NCI-H2196 treated with DMSO at 0.1 percent for 48 hours (cell line): ENCODE data around the gene EFNA5.

Experiments
- DNase-seq: peaks from one replicate; lab custom pipeline; 2025; ENCODE audit not compliant: unreplicated experiment; lab: John Stamatoyannopoulos, UW

EFNA5 gene

DNA sequence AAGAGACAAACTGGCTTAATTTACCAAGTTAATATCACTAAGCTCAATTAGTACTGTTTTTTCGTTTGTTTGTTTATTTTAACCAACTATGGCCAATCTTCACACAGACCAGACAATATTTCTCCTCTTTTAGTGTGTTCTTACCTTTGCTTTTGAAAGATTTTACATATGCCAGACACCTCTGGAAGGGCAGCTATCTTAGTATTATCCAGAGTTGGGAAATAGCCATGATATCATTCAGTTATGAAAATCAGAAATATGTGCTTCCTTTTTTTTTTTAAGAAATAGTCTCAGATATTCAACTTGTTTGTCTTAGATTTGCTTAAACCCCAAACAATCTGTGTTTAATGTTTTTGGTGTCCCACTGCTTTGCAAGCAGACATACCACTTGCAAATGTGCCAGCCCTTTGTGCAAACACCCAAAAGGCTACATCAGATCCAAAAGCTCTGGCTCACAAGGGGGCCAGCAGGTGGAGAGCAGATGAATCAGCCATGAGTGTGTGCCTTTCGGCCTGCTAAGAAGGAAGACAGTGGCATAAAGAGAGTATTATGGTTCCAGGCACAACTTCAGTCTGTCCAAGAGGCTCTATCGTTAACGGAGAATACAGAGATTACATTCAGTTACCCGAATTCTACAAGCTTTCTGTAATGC, 147.6 kb downstream of the EFNA5 start:
- no peak for DNase-seq

- no peak for DNase-seq
Observed at GRCh38 chr5:107522456-107522855, 148.3 kb downstream of the EFNA5 start.

DNA sequence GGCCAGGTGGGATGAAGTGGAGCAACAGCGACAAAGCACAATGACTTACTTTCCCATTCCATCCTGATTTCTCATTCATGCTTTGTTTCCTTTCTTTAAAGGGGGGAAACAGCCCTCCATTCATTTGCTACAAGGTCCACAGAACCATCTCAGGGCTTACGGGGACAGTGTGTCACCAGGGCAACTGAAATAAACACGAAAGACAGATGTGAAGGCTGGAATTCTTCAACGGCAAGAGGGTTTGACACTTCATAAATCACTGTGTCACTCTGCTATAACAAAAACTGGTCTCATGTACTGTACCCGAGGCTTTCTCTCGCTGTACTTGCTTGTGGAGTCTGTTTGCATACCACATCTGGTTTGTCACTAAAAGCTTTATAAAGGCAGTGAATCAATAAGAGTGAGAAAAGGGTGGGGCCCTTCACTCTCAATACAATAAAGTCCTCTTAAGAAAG, 150.8 kb downstream of the EFNA5 start:
- no peak for DNase-seq

DNA sequence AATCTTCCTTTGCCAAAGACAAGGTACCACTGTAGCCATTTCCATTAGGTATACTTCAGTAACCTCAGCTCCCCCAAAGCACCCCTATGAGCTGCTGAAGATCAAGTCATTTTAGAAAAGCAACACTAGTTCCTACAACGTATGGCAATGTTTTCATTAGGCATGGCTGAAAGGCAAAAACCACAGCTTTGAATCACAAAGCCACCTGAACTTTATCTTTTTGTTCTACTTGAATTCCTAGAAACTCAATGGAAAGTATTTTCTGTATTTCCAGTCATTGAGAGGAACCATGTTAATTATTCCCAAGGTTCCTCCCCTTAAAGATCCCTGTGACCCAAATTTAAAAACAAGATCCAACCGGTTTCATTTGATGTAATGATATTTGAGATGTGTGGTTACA, 152.1 kb downstream of the EFNA5 start:
- DNase-seq: no peak

DNA sequence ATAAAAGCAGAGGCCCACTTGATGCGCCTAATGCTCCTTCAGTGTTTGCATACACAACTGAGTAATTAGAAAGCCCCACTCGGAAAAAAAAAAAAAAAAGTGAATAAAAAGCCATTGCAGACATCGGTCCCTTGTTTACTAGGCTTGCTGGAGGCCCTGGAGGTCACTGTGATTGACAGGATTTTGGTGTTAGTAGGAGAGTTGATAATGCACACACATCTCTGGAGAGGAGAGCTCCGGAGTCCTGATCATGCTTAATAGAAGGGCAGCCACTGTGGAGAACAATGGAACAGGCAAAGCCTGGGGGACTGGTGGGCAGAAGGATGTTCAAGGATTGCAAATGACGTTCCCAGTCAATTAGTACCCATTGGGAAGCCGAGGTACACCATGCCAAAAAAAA, 152.5 kb downstream of the EFNA5 start:
- DNase-seq: no peak

DNA sequence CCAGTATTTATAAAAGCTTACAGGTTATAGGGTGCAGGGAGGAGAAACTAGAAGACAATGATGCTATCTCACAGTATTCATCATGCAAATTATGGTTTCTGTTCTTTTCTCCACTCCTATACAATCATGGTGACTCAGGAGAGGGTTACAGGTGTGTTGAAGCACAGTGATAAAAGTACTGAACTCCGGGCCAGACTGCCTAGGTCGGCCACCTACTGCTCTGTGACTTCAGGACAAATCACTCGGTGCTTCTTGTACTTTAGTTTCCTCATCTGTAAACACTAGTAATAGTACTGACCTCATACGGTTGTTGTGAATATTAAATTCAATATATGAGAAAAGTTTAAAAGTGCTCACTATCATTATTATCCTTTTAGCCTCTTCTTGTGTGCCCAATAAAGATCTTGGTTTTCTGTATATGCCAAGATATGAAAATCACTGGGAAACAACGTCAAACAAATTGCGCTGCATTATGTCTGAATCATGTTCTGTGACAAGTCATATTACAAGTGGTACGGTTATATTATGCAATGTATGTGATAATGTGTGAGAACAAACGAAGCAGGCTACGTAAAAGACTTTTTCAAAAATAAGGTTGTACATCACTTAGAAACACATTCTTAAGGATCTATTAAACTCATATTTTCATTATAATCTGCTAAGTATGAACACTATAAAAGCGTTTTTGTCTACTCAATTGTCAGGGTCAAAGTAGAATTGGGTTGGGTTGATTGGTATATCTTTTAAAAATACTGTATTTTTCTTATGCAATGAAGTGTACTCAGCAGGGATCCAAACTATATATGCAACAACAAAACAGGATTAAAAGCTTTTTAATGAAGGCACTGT, 153.3 kb downstream of the EFNA5 start:
- no peak for DNase-seq

GRCh38 chr5:107516452-107517184, 154.1 kb downstream of the EFNA5 start:
- no peak for DNase-seq

DNA sequence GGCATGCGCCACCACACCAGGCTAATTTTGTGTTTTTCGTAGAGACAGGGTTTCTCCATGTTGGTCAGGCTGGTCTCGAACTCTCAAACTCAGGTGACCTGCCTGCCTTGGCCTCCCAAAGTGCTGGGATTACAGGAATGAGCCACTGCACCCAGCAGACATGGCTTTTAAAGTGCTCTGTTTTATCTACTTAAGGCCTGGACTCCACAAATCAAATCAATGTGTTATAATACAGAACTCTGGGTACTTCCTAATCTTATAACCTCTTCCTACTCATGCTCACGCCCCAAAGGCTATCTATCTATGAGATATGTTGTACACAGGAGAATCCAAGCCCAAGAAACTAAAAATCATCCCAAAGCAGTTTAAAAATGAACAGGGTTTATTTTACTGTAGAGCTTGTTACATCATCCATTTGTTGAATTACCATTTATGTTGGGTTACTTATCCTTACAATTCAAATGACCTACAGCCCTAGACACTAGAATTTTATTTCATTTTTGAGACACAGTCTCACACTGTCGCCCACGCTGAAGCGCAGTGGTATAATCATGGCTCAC, 155.1 kb downstream of the EFNA5 start:
- no peak for DNase-seq

DNA sequence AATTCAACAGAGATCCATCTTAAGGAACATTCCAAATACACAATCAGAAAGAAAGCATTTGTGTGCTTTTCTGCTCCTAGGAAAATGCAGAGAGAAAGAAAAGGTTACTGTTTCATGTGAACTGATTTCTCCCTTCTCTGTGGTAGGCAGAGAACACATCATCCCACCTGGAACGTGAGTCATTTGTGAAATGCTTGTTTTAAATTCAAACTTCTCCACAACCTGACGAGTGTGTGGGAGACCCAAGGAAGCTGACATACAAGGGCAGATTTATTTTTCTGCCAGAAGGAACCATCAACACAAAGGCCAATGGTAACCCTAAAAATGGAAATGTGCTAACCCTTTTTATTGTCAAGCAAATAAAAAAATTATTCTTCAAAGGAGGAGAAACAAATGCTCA, 156.4 kb downstream of the EFNA5 start:
- DNase-seq: no peak

DNA sequence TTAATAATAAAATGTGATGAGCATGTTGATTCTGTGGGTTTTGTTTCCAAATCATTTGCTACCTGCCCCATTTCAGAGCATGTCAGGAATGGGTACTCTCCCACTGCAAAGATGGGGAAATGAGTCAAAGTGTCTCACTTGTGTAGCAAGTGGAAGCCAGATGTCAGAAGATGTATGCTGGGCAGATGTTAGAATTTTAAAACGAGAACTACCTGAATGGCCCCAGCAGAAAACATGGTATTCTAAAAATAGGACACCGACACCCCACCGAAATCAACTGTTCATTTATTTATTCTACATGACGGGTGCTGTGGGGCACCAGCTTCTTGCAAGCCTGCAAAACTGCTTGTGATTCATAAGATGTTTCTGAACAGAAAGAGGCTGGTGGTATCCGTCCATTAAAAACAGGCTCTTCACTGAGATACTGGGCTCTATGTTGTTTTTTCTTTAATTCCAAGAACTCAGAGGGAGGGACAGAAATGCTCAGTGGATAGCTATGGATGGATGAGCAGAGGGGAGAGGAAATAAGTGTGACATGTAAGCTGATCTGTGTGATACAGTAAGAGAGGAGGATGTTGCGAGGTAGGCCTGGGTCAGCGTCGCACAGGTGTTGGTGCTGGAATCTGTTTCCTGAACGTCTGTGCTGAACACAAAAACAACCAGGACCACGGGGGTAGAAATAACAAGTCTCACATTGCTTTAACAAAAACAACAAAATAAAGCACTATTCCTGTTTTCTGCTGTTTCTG, 157.2 kb downstream of the EFNA5 start:
- DNase-seq: no peak

DNA sequence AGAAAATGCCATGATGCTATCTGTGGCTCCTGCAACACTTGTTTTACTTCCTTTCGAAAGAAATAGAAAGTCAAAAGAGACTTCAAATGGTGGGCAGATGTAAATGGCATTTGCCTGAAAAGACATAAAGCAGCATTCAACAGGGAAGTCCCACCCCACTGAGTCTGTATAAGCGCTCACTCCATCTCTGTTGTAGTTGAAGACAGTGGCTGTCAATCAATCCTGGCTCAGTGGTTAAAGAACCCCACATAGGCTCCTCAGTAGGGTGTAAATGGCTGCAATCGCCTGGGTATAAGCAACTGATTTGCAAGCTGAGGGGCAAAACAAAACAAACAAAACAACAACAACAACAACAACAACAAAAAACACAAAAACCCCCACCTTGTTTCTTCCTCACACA, 158.7 kb downstream of the EFNA5 start:
- DNase-seq: no peak

GRCh38 chr5:107510125-107510524, 160.6 kb downstream of the EFNA5 start:
- DNase-seq: no peak

DNA sequence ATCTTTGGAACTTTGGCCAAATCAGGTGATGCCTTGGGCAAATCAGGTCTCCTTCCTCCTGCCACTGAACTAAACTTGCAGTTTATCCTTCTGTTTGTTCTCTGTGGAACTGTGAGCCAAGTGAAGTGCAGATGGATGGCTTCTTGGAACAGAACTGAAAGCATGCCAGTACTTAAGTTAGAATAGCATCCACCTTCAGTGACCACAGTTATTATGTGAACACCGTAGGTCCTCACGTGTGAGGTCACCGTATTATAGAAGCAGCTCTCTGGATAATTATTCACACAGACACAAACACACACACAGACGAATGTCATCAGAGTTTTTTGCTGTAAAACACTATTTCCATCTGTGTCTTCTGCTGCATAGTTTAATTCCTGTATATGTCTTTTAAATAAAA, 162.6 kb downstream of the EFNA5 start:
- DNase-seq: no peak

DNA sequence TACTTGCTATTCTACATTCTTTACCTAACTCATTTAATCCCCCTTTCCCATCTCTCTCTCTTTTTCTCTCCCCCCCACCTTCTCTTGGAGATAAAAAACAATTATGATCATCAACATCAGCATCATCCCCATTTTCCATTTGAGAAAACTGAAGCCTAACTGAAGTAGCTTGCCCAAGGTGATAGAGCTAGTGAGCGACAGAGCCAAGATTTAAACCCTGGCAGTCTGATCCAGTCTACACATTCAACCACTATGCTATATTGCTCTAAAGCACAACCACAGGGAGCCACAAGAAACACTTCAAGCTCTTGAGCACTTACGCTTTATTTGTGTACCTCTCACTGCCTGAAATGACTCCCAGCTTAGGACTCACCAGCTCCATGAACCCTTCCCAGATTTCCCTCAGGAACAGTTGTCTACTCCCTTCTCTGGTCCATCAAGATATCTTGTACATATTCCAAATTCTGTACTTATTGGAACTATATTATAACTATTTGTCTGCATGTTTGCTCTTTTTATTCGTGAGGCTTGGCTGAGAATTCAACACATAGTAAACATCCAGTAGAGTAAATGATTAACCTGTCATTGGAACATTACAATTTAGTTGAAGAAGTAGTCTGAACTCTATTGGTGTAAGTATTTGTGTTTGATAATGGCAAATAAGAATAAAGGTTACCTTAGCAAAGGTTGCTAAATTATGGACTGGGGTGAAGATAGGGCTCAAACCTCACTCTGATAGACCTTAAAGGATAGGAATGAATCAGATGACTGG, 164.8 kb downstream of the EFNA5 start:
- DNase-seq: no peak

GRCh38 chr5:107504424-107504823, 166.3 kb downstream of the EFNA5 start:
- no peak for DNase-seq

DNA sequence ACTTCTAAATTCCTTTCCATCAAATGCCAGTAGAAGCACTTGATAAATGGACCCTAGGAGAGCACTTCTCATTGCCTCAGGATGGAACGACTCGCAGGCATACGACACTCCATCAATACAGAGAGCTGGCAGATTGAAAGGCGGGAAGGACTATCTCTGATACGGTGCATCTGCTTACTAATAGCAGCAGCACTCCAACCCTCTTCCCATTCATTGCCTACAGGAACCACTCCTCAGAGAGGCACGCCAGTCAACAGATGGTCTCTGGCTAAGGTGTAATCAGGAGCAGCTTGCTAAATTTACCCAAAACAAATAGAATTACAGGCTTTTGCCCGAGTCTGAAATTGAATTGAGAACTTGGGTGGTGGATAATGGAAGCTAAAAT, 168.1 kb downstream of the EFNA5 start:
- DNase-seq: no peak

DNA sequence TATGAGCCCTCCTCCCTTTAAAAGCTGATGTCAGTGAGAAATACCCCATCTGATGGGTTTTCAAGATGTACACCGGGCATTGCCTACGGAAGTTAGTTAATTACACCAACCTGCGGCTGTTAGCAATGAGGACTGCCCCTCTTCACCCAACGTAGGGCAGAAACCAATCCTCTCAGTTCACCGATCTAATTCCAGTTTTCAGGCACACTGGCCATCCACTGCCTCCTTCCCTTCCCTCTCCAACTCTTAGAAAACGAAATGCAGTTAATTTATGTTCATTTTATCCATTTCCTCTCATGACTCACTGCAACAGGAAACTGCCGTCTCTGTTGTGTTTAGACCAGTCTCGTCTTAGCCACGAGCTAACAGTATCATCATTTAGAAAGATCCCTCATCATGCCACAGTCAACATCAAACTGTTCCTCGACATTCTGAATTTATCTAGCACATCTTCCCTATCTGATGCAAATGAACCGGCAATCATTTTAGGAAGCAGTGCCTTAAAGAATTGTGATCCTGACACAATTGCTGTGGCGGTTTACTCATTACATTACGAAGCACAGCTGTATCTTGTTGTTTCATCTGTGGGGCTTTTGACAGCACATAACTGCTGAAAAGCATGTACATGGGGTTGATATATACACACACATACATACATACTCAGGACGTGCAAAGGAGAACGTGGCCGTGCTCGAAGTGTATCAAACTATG, 168.6 kb downstream of the EFNA5 start:
- no peak for DNase-seq

GRCh38 chr5:107500840-107501239, 169.9 kb downstream of the EFNA5 start:
- DNase-seq: no peak

DNA sequence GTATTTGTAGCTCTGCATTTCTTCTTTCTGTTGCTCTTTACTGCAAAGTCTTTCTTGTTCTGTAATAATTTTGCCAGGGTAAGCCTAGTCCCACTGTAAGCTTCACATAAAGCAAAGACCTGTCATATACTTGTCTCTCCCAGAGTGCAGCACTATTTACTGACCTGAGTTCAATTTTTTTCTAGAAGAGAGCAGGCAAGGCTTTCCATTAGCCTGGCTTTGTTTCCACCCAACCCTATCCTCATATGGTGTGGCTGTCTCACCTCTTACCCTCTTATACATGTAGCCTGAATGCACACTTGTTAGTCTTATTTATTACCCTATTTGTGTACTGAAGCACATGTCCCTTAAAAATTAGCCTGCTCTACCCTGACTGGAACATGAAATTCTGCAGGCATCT, 170.4 kb downstream of the EFNA5 start:
- no peak for DNase-seq

GRCh38 chr5:107499776-107500175, 171.0 kb downstream of the EFNA5 start:
- DNase-seq: no peak
